CD4-positive, alpha-beta T cell (primary cell): ENCODE results near the gene SNED1. TPM values are rescaled to one million over a fixed set of nuclear protein-coding genes. Genes with fewer than 3 reads are reported as not detected.

Experiments used
- ATAC-seq: fragments of 200-7000 bp; cut with Tn5 transposase; one replicate; pipeline ENCODE4 v1.10.0; 2022; ENCODE audit warnings: mild to moderate bottlenecking; ENCODE audit not compliant: poor library complexity
- CTCF ChIA-PET: fragments of 350-600 bp; sonication (Branson Sonifier 250); formaldehyde crosslinking; loops from one replicate; lab custom pipeline; 2021; ENCODE audit warnings: antibody characterized with exemption, inconsistent platforms; lab: Charles Lee
- POLR2A ChIA-PET: fragments of 350-600 bp; sonication (Branson Sonifier 250); formaldehyde crosslinking; loops from one replicate; lab custom pipeline; 2021; ENCODE audit warnings: antibody characterized with exemption, inconsistent platforms; lab: Charles Lee
- DNase-seq, 14 experiments: peaks; one replicate each; pipeline ENCODE4 v3.0.0-alpha.2; 2013 to 2020; ENCODE audit warnings: mixed read lengths in 2 of 14
- H3K27ac ChIP-seq, 2 donors: one replicate each; pipeline versions ENCODE4 v1.5.1 to v1.7.0; 2013; ENCODE audit warnings: low read length in 2 of 2, low read depth in 1 of 2, mild to moderate bottlenecking in 1 of 2
- H3K27me3 ChIP-seq, 2 experiments: 1 replicate in 1 of 2; 2 replicates in 1 of 2; pipeline versions ENCODE4 v1.6.1 to v1.7.0; 2013; ENCODE audit warnings: low read length in 2 of 2, control low read depth in 1 of 2, mild to moderate bottlenecking in 1 of 2, moderate library complexity in 1 of 2; ENCODE audit not compliant: insufficient read depth in 2 of 2, control insufficient read depth in 1 of 2
- H3K36me3 ChIP-seq: one replicate; pipeline ENCODE4 v1.6.1; 2013; ENCODE audit warnings: low read length, control low read depth; ENCODE audit not compliant: insufficient read depth
- H3K4me1 ChIP-seq: one replicate; pipeline ENCODE4 v1.6.1; 2013; ENCODE audit warnings: low read length, control low read depth; ENCODE audit not compliant: insufficient read depth
- H3K4me3 ChIP-seq: one replicate; pipeline ENCODE4 v1.5.1; 2013; ENCODE audit warnings: mild to moderate bottlenecking, low read length, moderate library complexity
- H3K9me3 ChIP-seq, 2 experiments: 1 replicate in 1 of 2; 2 replicates in 1 of 2; pipeline versions ENCODE4 v1.6.1 to v1.7.0; 2013; ENCODE audit warnings: low read length in 2 of 2, mild to moderate bottlenecking in 2 of 2, control low read depth in 1 of 2, moderate library complexity in 1 of 2; ENCODE audit not compliant: control insufficient read depth in 1 of 2, insufficient read depth in 1 of 2
- H3K27ac Mint-ChIP-seq: one replicate; pipeline ENCODE4 v1.8.0; 2020; ENCODE audit warnings: mixed read lengths
- H3K27me3 Mint-ChIP-seq: one replicate; pipeline ENCODE4 v1.8.0; 2021; ENCODE audit warnings: mixed read lengths
- H3K36me3 Mint-ChIP-seq: one replicate; pipeline ENCODE4 v1.8.0; 2021; ENCODE audit warnings: low read depth, mixed read lengths
- H3K4me1 Mint-ChIP-seq: one replicate; pipeline ENCODE4 v1.8.0; 2021; ENCODE audit warnings: low read depth, mixed read lengths
- H3K4me3 Mint-ChIP-seq: one replicate; pipeline ENCODE4 v1.8.0; 2020; ENCODE audit warnings: mild to moderate bottlenecking, mixed read lengths
- H3K9me3 Mint-ChIP-seq: one replicate; pipeline ENCODE4 v1.8.0; 2020; ENCODE audit warnings: mixed read lengths
- CTCF ChIP-seq: fragments of 200-600 bp; IDR thresholded peaks from one replicate; pipeline ENCODE4 v1.8.0; 2022; ENCODE audit warnings: antibody characterized with exemption, mild to moderate bottlenecking
- intact Hi-C, 2 experiments: fragments of 100-400 bp; cut with DNase I in 1 of 2; cut with micrococcal nuclease in 1 of 2; formaldehyde crosslinking; loops; one replicate each; pipeline versions ENCODE4 v1.15.1 to v1.9.0; 2023 to 2025; cut with DNase I, micrococcal nuclease
- total RNA-seq, 174 experiments: library from RNA in 2 of 174; stranded (reverse) in 2 of 174; gene quantifications; one replicate each; pipeline ENCODE4 v1.2.3 and lab custom pipeline; 2021 to 2026

Gene SNED1
- total RNA-seq, 2 experiments from 2014 or later = 42.0 to 42.7 TPM

GRCh38 chr2:241048149-241048948 lies 49.9 kb downstream of the SNED1 start:
- Histone ChIP-seq H3K9me3 (no peaks in the 10 kb centered on the region), H3K4me1 (no peaks in the 10 kb centered on the region), H3K4me3 (no peak overlapping the region), H3K27ac (no peak overlapping the region), H3K36me3 (no peaks in the 10 kb centered on the region), H3K27me3 (no peaks in the 10 kb centered on the region)
- H3K4me1 Mint-ChIP-seq = no peaks in the 10 kb centered on the region
- peak in 1 of 14 experiments; percentile 8 for DNase-seq
- H3K4me3 Mint-ChIP-seq = no peak overlapping the region
- intact Hi-C loops = loop anchor here in 1 of 2 experiments (10.0 kb wide), 1 partner anchor 54 kb away; the partner anchor contains the start of gene SNED1
- H3K36me3 Mint-ChIP-seq = no peaks in the 10 kb centered on the region
- TF ChIP-seq CTCF = no peak
- no peaks in the 10 kb centered on the region for H3K27me3 Mint-ChIP-seq
- no peak for ATAC-seq
- H3K9me3 Mint-ChIP-seq = no peaks in the 10 kb centered on the region
- POLR2A ChIA-PET = no interaction called here
- no peak overlapping the region for H3K27ac Mint-ChIP-seq
- CTCF ChIA-PET = no interaction called here

GRCh38 chr2:241048949-241049343 lies 50.5 kb downstream of the SNED1 start:
- no peak overlapping the region for H3K4me3 Mint-ChIP-seq
- no peak for DNase-seq
- Histone ChIP-seq H3K27ac (no peak overlapping the region), H3K36me3 (no peaks in the 10 kb centered on the region), H3K27me3 (no peaks in the 10 kb centered on the region), H3K4me1 (no peaks in the 10 kb centered on the region), H3K4me3 (no peak overlapping the region), H3K9me3 (no peaks in the 10 kb centered on the region)
- ATAC-seq = no peak
- TF ChIP-seq CTCF = no peak
- CTCF ChIA-PET = no interaction called here
- no peaks in the 10 kb centered on the region for H3K9me3 Mint-ChIP-seq
- intact Hi-C loops = loop anchor here in 1 of 2 experiments (10.0 kb wide), 1 partner anchor 54 kb away; the partner anchor contains the start of gene SNED1
- H3K27ac Mint-ChIP-seq = no peak overlapping the region
- no peaks in the 10 kb centered on the region for H3K27me3 Mint-ChIP-seq
- H3K4me1 Mint-ChIP-seq = no peaks in the 10 kb centered on the region
- no peaks in the 10 kb centered on the region for H3K36me3 Mint-ChIP-seq
- POLR2A ChIA-PET = no interaction called here

GRCh38 chr2:241049739-241050623 lies 51.6 kb downstream of the SNED1 start:
- H3K4me3 Mint-ChIP-seq = no peak overlapping the region
- H3K4me1 Mint-ChIP-seq = no peaks in the 10 kb centered on the region
- H3K27me3 Mint-ChIP-seq = no peaks in the 10 kb centered on the region
- Histone ChIP-seq H3K9me3 (no peaks in the 10 kb centered on the region), H3K4me1 (no peaks in the 10 kb centered on the region), H3K27ac (no peak overlapping the region), H3K36me3 (no peaks in the 10 kb centered on the region), H3K27me3 (no peaks in the 10 kb centered on the region), H3K4me3 (no peak overlapping the region)
- intact Hi-C loops = loop anchor here (5.0 to 10.0 kb wide), 2 partner anchors 55 to 68 kb away; partner anchors contain the start of gene SNED1 (in 1 of the 2)
- ATAC-seq = no peak
- H3K27ac Mint-ChIP-seq = no peak overlapping the region
- peak in 1 of 14 experiments; percentile 11 for DNase-seq
- no peak for TF ChIP-seq CTCF
- CTCF ChIA-PET = no interaction called here
- POLR2A ChIA-PET = no interaction called here
- no peaks in the 10 kb centered on the region for H3K9me3 Mint-ChIP-seq
- H3K36me3 Mint-ChIP-seq = no peaks in the 10 kb centered on the region
